Measurements from ENCODE around the gene PXMP4. TPM values are rescaled to one million over a fixed set of nuclear protein-coding genes. Genes with fewer than 3 reads are reported as not detected.

Gene PXMP4
- total RNA-seq, 3 donors from 2014 or later: 4.2 to 4.9 (median 4.4) TPM

- H3K27me3 Mint-ChIP-seq (ENCODE audit: low read depth): no peaks in the 10 kb centered on the region
Observed at GRCh38 chr20:33725607-33726264, 5.6 kb upstream of the PXMP4 start.

GRCh38 chr20:33724439-33725094 lies 4.5 kb upstream of the PXMP4 start:
- no peaks in the 10 kb centered on the region for H3K27me3 Mint-ChIP-seq (ENCODE audit: low read depth)
- H3K9me3 Mint-ChIP-seq: no peaks in the 10 kb centered on the region
- H3K4me1 Mint-ChIP-seq (ENCODE audit: low read depth): peaks cover 7% of the 10 kb centered on the region
- H3K36me3 Mint-ChIP-seq (ENCODE audit: insufficient read depth): no peaks in the 10 kb centered on the region
- ATAC-seq: no peak
- no peak overlapping the region for H3K4me3 Mint-ChIP-seq
- DNase-seq: no peak

More at GRCh38 chr20:33725607-33726264, 5.6 kb upstream of the PXMP4 start:
- no peak for DNase-seq
- peaks cover 3% of the 10 kb centered on the region for H3K4me1 Mint-ChIP-seq (ENCODE audit: low read depth)
- no peak overlapping the region for H3K4me3 Mint-ChIP-seq
- no peak for ATAC-seq
- H3K9me3 Mint-ChIP-seq: no peaks in the 10 kb centered on the region
- no peaks in the 10 kb centered on the region for H3K36me3 Mint-ChIP-seq (ENCODE audit: insufficient read depth)

DNA sequence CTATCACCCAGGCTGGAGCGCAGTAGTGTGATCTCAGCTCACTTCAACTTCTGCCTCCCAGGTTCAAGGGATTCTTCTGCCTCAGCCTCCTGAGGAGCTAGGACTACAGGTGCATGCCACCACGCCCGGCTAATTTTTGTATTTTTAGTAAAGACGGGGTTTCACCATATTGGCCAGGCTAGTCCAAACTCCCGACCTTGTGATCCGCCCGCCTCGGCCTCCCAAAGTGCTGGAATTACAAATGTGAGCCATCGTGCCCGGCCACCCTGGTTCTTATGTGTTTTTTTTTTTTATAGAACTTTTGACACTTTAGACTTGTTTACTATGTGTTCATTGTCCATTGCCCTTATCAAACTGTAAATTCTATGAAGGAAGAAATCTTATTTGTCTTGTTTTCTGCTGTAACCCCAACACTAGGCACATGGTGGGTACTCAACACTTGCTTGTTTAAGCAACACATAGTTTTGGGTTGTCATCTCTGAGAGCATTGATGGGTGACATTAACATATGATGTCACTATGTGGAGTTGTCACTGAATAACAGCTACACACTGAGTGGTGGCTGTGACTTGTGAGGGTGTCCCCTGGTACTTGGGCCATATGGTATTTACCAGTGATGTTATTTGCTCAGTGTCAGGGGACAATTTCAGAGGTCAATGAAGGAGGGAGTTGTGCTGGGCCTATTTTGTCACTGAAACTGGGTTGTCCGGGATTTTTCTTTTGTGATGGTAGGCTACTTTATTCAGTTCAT lies 1.5 kb upstream of the PXMP4 start:
- Mint-ChIP-seq H3K9me3 (no peaks in the 10 kb centered on the region), H3K4me3 (peak overlapping the region; percentile 79), H3K27me3 (ENCODE audit: low read depth) (no peaks in the 10 kb centered on the region), H3K4me1 (ENCODE audit: low read depth) (peaks cover 18% of the 10 kb centered on the region), H3K36me3 (ENCODE audit: insufficient read depth) (no peaks in the 10 kb centered on the region)
- DNase-seq: no peak
- ATAC-seq: no peak

GRCh38 chr20:33719277-33719988 lies 677 bp downstream of the PXMP4 start:
- H3K36me3 Mint-ChIP-seq (ENCODE audit: insufficient read depth): peaks cover 4% of the 10 kb centered on the region
- no peak for DNase-seq
- peaks cover 18% of the 10 kb centered on the region for H3K4me1 Mint-ChIP-seq (ENCODE audit: low read depth)
- H3K9me3 Mint-ChIP-seq: no peaks in the 10 kb centered on the region
- ATAC-seq: peak; percentile 2
- H3K4me3 Mint-ChIP-seq: peak overlapping the region; percentile 79
- H3K27me3 Mint-ChIP-seq (ENCODE audit: low read depth): no peaks in the 10 kb centered on the region

GRCh38 chr20:33716498-33716897 lies 3.6 kb downstream of the PXMP4 start:
- ATAC-seq: no peak
- H3K4me1 Mint-ChIP-seq (ENCODE audit: low read depth): peaks cover 18% of the 10 kb centered on the region
- no peak for DNase-seq
- no peaks in the 10 kb centered on the region for H3K27me3 Mint-ChIP-seq (ENCODE audit: low read depth)
- H3K36me3 Mint-ChIP-seq (ENCODE audit: insufficient read depth): peaks cover 15% of the 10 kb centered on the region
- no peaks in the 10 kb centered on the region for H3K9me3 Mint-ChIP-seq
- H3K4me3 Mint-ChIP-seq: no peak overlapping the region

- Mint-ChIP-seq H3K9me3 (no peaks in the 10 kb centered on the region), H3K4me3 (no peak overlapping the region), H3K4me1 (ENCODE audit: low read depth) (peaks cover 8% of the 10 kb centered on the region), H3K27me3 (ENCODE audit: low read depth) (no peaks in the 10 kb centered on the region), H3K36me3 (ENCODE audit: insufficient read depth) (peaks cover 22% of the 10 kb centered on the region)
- ATAC-seq (no peak), DNase-seq (no peak)
Observed at GRCh38 chr20:33713865-33714367, 6.2 kb downstream of the PXMP4 start.

DNA sequence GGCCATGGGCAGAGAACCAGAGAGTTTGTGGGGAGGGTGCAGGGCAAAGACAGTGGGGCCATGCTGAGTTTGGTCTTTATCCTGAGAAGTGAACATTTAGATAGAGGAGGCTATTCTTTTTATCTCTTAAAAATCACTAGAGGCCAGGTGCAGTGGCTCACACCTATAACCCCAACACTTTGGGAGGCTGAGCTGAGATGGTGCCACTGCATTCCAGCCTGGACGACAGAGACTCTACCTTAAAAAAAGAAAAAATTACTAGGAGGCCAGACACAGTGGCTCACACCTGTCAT lies 8.7 kb downstream of the PXMP4 start:
- no peaks in the 10 kb centered on the region for H3K9me3 Mint-ChIP-seq
- ATAC-seq: no peak
- DNase-seq: no peak
- H3K4me1 Mint-ChIP-seq (ENCODE audit: low read depth): peaks cover 3% of the 10 kb centered on the region
- H3K27me3 Mint-ChIP-seq (ENCODE audit: low read depth): no peaks in the 10 kb centered on the region
- H3K36me3 Mint-ChIP-seq (ENCODE audit: insufficient read depth): peaks cover 22% of the 10 kb centered on the region
- H3K4me3 Mint-ChIP-seq: no peak overlapping the region

GRCh38 chr20:33710681-33711445 lies 9.2 kb downstream of the PXMP4 start:
- Mint-ChIP-seq H3K27me3 (ENCODE audit: low read depth) (no peaks in the 10 kb centered on the region), H3K4me3 (no peak overlapping the region), H3K9me3 (no peaks in the 10 kb centered on the region), H3K4me1 (ENCODE audit: low read depth) (peaks cover 3% of the 10 kb centered on the region), H3K36me3 (ENCODE audit: insufficient read depth) (peaks cover 19% of the 10 kb centered on the region)
- ATAC-seq (no peak), DNase-seq (no peak)

DNA sequence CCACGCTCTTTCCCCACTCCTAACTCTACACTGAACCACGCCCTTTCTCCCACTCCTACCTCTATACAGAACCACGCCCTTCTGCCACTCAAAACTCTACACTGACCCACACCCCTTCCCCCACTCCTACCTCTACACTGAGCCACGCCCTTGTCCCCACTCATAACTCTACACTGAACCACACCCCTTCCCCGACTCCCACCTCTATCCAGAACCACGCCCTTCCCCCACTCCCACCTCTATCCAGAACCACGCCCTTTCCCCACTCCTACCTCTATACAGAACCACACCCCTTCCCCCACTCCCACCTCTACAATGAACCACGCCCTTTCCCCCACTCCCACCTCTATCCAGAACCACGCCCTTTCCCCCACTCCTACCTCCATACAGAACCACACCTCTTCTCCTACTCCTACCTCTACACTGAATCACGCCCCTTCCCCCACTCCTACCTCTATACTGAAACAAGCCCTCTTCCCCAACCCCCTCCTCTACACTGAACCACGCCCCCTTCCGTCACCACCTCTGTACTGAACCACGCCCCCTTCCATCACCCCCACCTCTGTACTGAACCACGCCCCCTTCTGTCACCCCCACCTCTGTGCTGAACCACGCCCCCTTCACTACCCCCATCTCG lies 10.1 kb downstream of the PXMP4 start:
- H3K27me3 Mint-ChIP-seq (ENCODE audit: low read depth): no peaks in the 10 kb centered on the region
- H3K4me3 Mint-ChIP-seq: no peak overlapping the region
- DNase-seq (no peak), ATAC-seq (no peak)
- peaks cover 3% of the 10 kb centered on the region for H3K4me1 Mint-ChIP-seq (ENCODE audit: low read depth)
- no peaks in the 10 kb centered on the region for H3K9me3 Mint-ChIP-seq
- H3K36me3 Mint-ChIP-seq (ENCODE audit: insufficient read depth): peaks cover 19% of the 10 kb centered on the region

GRCh38 chr20:33709398-33709797 lies 10.7 kb downstream of the PXMP4 start:
- H3K27me3 Mint-ChIP-seq (ENCODE audit: low read depth): no peaks in the 10 kb centered on the region
- H3K4me1 Mint-ChIP-seq (ENCODE audit: low read depth): peaks cover 3% of the 10 kb centered on the region
- H3K4me3 Mint-ChIP-seq: no peak overlapping the region
- no peak for DNase-seq
- H3K36me3 Mint-ChIP-seq (ENCODE audit: insufficient read depth): peaks cover 18% of the 10 kb centered on the region
- ATAC-seq: peak in 1 of 2 donors; percentile 71
- no peaks in the 10 kb centered on the region for H3K9me3 Mint-ChIP-seq

GRCh38 chr20:33707668-33708067 lies 12.4 kb downstream of the PXMP4 start:
- H3K36me3 Mint-ChIP-seq (ENCODE audit: insufficient read depth): peaks cover 12% of the 10 kb centered on the region
- ATAC-seq (no peak), DNase-seq (no peak)
- peaks cover 3% of the 10 kb centered on the region for H3K4me1 Mint-ChIP-seq (ENCODE audit: low read depth)
- H3K4me3 Mint-ChIP-seq: no peak overlapping the region
- H3K27me3 Mint-ChIP-seq (ENCODE audit: low read depth): no peaks in the 10 kb centered on the region
- H3K9me3 Mint-ChIP-seq: no peaks in the 10 kb centered on the region

- no peak for ATAC-seq
- Mint-ChIP-seq H3K36me3 (ENCODE audit: insufficient read depth) (no peaks in the 10 kb centered on the region), H3K4me3 (no peak overlapping the region), H3K9me3 (no peaks in the 10 kb centered on the region), H3K27me3 (ENCODE audit: low read depth) (no peaks in the 10 kb centered on the region), H3K4me1 (ENCODE audit: low read depth) (peaks cover 1% of the 10 kb centered on the region)
- no peak for DNase-seq
Observed at GRCh38 chr20:33704197-33704924, 15.7 kb downstream of the PXMP4 start.

Data from activated T-cell treated with anti-CD3 and anti-CD28 coated beads, Interleukin-2, amount 50 U/mL, for 4 hours (primary cell).